ENCODE results near the gene ANKLE1. TPM values are rescaled to one million over a fixed set of nuclear protein-coding genes. Genes with fewer than 3 reads are reported as not detected.
A peak's percentile ranks its signal among the peaks of the same experiment; 100 is the strongest.

ANKLE1 gene
- total RNA-seq, 5 donors from 2014 or later (not counting 1 experiment from before 2014, with no cell fraction given): 0.93 to 6.5 (median 2.9) TPM

GRCh38 chr19:17243211-17243829 lies 38.4 kb upstream of the ANKLE1 start:
- 97% methylated on average over 5 of the region's 8 CpGs for WGBS (ENCODE audit: insufficient coverage)
- peaks cover 0 to 18% of the 10 kb centered on the region in 2 experiments for H3K27me3 ChIP-seq (replicated peaks in 1 of 2; ENCODE audit: control insufficient read depth in 2 of 2, extremely low read depth in 1 of 2, insufficient read depth in 2 of 2, low read length in 1 of 2)
- peak overlapping the region; percentile 50 to 77 for H3K27ac Mint-ChIP-seq
- H3K27ac ChIP-seq (ENCODE audit: low read length): no peak overlapping the region
- no peaks in the 10 kb centered on the region for H3K9me3 Mint-ChIP-seq
- DNase-seq: no peak
- no peaks in the 10 kb centered on the region for H3K36me3 ChIP-seq (ENCODE audit: control insufficient read depth in 2 of 2, extremely low read depth in 1 of 2, insufficient read depth in 1 of 2, low read length in 1 of 2)
- no peak for ATAC-seq (replicated peaks in 1 of 4)
- H3K4me1 ChIP-seq (ENCODE audit: control insufficient read depth in 1 of 2, extremely low read depth in 1 of 2, insufficient read depth in 2 of 2, low read length in 2 of 2): peaks cover 0 to 19% of the 10 kb centered on the region in 2 experiments
- H3K4me3 ChIP-seq (ENCODE audit: control insufficient read depth in 1 of 2, extremely low read depth in 1 of 2, low read length in 1 of 2): no peak overlapping the region
- H3K4me1 Mint-ChIP-seq: peaks cover 0 to 16% (median 6%) of the 10 kb centered on the region in 3 donors
- ChIA-PET POLR2A (interaction anchor here in 1 of 2 donors (0.6 kb wide), 1 partner anchor 17 kb away, joined by 12 read pairs; the partner anchor contains the start of gene OCEL1), CTCF (no interaction called here)
- H3K36me3 Mint-ChIP-seq: no peaks in the 10 kb centered on the region
- no peaks in the 10 kb centered on the region for H3K9me3 ChIP-seq
- peaks cover 5 to 7% of the 10 kb centered on the region in 2 donors for H3K27me3 Mint-ChIP-seq
- peak overlapping the region; percentile 41 to 57 (median 54) for H3K4me3 Mint-ChIP-seq

GRCh38 chr19:17243830-17244617 lies 37.7 kb upstream of the ANKLE1 start:
- POLR2A ChIA-PET: interaction anchor here (0.6 kb wide), 2 partner anchors 18 to 119 kb away, joined by 12 to 13 read pairs; partner anchors contain the start of gene OCEL1 (in 1 of the 2)
- Mint-ChIP-seq H3K27ac (peak overlapping the region in 1 of 2 donors; percentile 31), H3K9me3 (no peaks in the 10 kb centered on the region), H3K27me3 (peaks cover 5 to 7% of the 10 kb centered on the region in 2 donors), H3K4me3 (peak overlapping the region; percentile 54 to 65 (median 57)), H3K36me3 (no peaks in the 10 kb centered on the region), H3K4me1 (peaks cover 0 to 16% (median 6%) of the 10 kb centered on the region in 3 donors)
- Histone ChIP-seq H3K4me1 (ENCODE audit: control insufficient read depth in 1 of 2, extremely low read depth in 1 of 2, insufficient read depth in 2 of 2, low read length in 2 of 2) (peaks cover 0 to 19% of the 10 kb centered on the region in 2 experiments), H3K9me3 (no peaks in the 10 kb centered on the region), H3K4me3 (ENCODE audit: control insufficient read depth in 1 of 2, extremely low read depth in 1 of 2, low read length in 1 of 2) (no peak overlapping the region), H3K36me3 (ENCODE audit: control insufficient read depth in 2 of 2, extremely low read depth in 1 of 2, insufficient read depth in 1 of 2, low read length in 1 of 2) (no peaks in the 10 kb centered on the region), H3K27ac (ENCODE audit: low read length) (no peak overlapping the region), H3K27me3 (replicated peaks in 1 of 2; ENCODE audit: control insufficient read depth in 2 of 2, extremely low read depth in 1 of 2, insufficient read depth in 2 of 2, low read length in 1 of 2) (peaks cover 0 to 18% of the 10 kb centered on the region in 2 experiments)
- CTCF ChIA-PET: no interaction called here
- ATAC-seq (replicated peaks in 1 of 4): no peak
- no peak for DNase-seq
- 86% methylated on average over 23 of the region's 52 CpGs for WGBS (ENCODE audit: insufficient coverage)

DNA sequence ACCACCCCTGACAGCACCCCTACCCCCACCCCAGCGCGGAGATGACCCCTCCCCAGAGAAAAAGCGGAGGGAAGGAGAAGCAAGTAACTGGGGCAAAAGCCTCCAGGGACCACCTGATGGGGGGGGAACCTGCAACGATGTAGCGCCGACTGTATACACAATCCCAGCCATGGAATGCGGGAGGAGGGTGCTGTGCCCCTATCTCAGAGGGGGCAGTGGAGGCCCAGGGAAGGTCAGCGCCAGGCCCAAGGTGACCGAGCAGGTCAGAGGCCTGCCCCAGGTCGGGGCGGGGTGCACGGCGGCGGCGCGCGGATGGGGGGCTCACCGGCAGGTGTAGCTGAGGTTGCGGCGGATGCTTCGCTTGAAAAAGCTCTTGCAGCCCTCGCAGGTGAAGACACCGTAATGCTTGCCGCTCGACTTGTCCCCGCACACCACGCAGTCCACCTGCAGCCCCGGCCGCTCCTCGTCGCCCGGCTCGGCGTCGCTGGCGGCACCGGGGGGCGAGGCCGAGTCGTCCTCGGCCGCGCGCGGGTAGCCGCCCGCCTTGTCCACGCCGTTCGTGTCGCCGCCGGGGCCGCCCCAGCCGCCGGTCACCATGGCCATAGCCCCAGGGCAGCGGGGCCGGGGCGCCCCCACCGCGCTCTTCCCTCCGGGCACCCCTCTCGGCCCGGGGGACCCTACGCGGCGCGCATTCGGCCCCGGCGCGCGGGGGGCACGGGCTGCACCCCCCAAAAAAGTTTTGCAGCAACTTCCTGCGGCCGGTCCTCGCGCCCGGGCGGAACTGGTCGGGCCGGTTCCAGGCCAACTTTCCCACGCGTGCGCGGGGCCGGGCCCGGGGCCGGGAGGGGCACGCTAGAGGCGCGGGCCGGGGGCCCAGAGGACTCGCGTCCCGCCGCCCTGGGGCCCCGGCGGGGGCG lies 36.8 kb upstream of the ANKLE1 start:
- Histone ChIP-seq H3K36me3 (ENCODE audit: control insufficient read depth in 2 of 2, extremely low read depth in 1 of 2, insufficient read depth in 1 of 2, low read length in 1 of 2) (no peaks in the 10 kb centered on the region), H3K4me1 (ENCODE audit: control insufficient read depth in 1 of 2, extremely low read depth in 1 of 2, insufficient read depth in 2 of 2, low read length in 2 of 2) (peaks cover 0 to 19% of the 10 kb centered on the region in 2 experiments), H3K9me3 (no peaks in the 10 kb centered on the region), H3K27me3 (replicated peaks in 1 of 2; ENCODE audit: control insufficient read depth in 2 of 2, extremely low read depth in 1 of 2, insufficient read depth in 2 of 2, low read length in 1 of 2) (peaks cover 0 to 18% of the 10 kb centered on the region in 2 experiments), H3K4me3 (ENCODE audit: control insufficient read depth in 1 of 2, extremely low read depth in 1 of 2, low read length in 1 of 2) (peak overlapping the region in 1 of 2 donors; percentile 25), H3K27ac (ENCODE audit: low read length) (no peak overlapping the region)
- POLR2A ChIA-PET: interaction anchor here in 1 of 2 donors (0.6 kb wide), 1 partner anchor 120 kb away, joined by 13 read pairs; no protein-coding TSS in a partner anchor
- WGBS (ENCODE audit: insufficient coverage): 7% methylated on average over 97 of the region's 100 CpGs
- Mint-ChIP-seq H3K36me3 (no peaks in the 10 kb centered on the region), H3K4me3 (peak overlapping the region; percentile 54 to 65 (median 57)), H3K27me3 (peaks cover 5 to 7% of the 10 kb centered on the region in 2 donors), H3K27ac (no peak overlapping the region), H3K9me3 (no peaks in the 10 kb centered on the region), H3K4me1 (peaks cover 0 to 16% (median 6%) of the 10 kb centered on the region in 3 donors)
- DNase-seq: peak in 4 of 35 experiments; percentile 20 to 45 (median 26)
- peak in 3 of 4 experiments; percentile 8 to 33 (median 12) for ATAC-seq (replicated peaks in 1 of 4)
- CTCF ChIA-PET: no interaction called here

- CTCF ChIA-PET: no interaction called here
Measured at GRCh38 chr19:17245535-17245984, 36.1 kb upstream of the ANKLE1 start, which contains the start of gene NR2F6. Gene NR2F6 (minus strand): TSS chr19:17245919. CDS start chr19:17245220, 699 bp downstream.

DNA sequence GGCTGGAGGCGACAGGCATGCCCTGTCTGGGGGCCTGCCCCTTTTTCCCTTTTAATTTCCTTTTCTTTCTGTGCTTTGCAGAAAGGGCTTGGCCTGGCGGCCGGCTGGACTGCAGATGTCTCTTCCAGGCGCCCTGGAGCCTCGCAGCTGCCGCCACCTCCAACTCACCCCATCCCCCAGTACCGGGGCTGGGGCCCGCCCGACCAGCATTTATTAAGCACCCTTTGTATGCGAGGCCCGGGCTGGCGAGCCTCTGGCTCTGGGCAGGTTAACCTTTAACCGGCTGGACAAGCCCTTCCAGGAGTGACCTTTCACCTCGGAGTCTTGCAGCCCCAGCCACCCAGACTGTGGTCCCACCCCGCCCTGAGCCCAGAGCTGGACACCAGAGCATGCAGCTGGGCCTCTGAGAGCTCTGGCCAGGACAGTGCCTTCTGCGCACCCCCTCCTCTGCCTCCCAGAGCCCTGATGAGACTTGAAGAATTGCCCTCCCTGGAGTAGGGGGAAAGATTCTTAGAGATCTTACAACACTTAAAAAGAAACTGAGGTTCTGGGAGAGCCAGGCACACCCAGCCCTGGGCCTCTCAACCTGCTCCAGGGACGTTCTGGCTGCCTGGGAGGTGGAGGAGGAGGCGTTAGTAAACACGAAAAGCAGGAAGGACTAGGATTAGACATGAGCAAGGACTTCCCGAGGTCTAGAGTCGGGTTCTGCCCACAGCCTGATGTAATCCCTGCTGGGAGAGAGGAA lies 34.8 kb upstream of the ANKLE1 start:
- Histone ChIP-seq H3K9me3 (no peaks in the 10 kb centered on the region), H3K4me3 (ENCODE audit: control insufficient read depth in 1 of 2, extremely low read depth in 1 of 2, low read length in 1 of 2) (peak overlapping the region; percentile 68 to 69), H3K27ac (ENCODE audit: low read length) (no peak overlapping the region), H3K4me1 (ENCODE audit: control insufficient read depth in 1 of 2, extremely low read depth in 1 of 2, insufficient read depth in 2 of 2, low read length in 2 of 2) (peaks cover 0 to 19% of the 10 kb centered on the region in 2 experiments), H3K27me3 (replicated peaks in 1 of 2; ENCODE audit: control insufficient read depth in 2 of 2, extremely low read depth in 1 of 2, insufficient read depth in 2 of 2, low read length in 1 of 2) (peaks cover 0 to 23% of the 10 kb centered on the region in 2 experiments), H3K36me3 (ENCODE audit: control insufficient read depth in 2 of 2, extremely low read depth in 1 of 2, insufficient read depth in 1 of 2, low read length in 1 of 2) (no peaks in the 10 kb centered on the region)
- Mint-ChIP-seq H3K9me3 (no peaks in the 10 kb centered on the region), H3K27me3 (peaks cover 5 to 7% of the 10 kb centered on the region in 2 donors), H3K4me3 (peak overlapping the region; percentile 45 to 86 (median 82)), H3K36me3 (no peaks in the 10 kb centered on the region), H3K27ac (peak overlapping the region in 1 of 2 donors; percentile 66), H3K4me1 (peaks cover 0 to 16% (median 6%) of the 10 kb centered on the region in 3 donors)
- ATAC-seq (replicated peaks in 1 of 4) (no peak), DNase-seq (no peak)
- ChIA-PET CTCF (interaction anchor here in 1 of 2 donors (0.6 kb wide), 1 partner anchor 339 kb away, joined by 4 read pairs; no protein-coding TSS in a partner anchor), POLR2A (no interaction called here)
- WGBS (ENCODE audit: insufficient coverage): 43% methylated on average over 17 of the region's 21 CpGs

More at GRCh38 chr19:17245535-17245984, 36.1 kb upstream of the ANKLE1 start, which contains the start of gene NR2F6:
- WGBS (ENCODE audit: insufficient coverage): under 1% methylated on average over 59 of the region's 72 CpGs
- Mint-ChIP-seq H3K27ac (peak within 1 kb of the TSS in 1 of 2 donors; percentile 74), H3K9me3 (no peaks in the 10 kb centered on the region), H3K36me3 (no peaks in the 10 kb centered on the region), H3K4me1 (peaks cover 0 to 16% (median 6%) of the 10 kb centered on the region in 3 donors), H3K4me3 (peak within 1 kb of the TSS; percentile 80 to 86 (median 82)), H3K27me3 (peaks cover 5 to 7% of the 10 kb centered on the region in 2 donors)
- DNase-seq (peak in 2 of 35 experiments; percentile 36 to 44), ATAC-seq (replicated peaks in 1 of 4) (peak in 3 of 4 experiments; percentile 25 to 36 (median 28))
- Histone ChIP-seq H3K4me1 (ENCODE audit: control insufficient read depth in 1 of 2, extremely low read depth in 1 of 2, insufficient read depth in 2 of 2, low read length in 2 of 2) (peaks cover 0 to 19% of the 10 kb centered on the region in 2 experiments), H3K27me3 (replicated peaks in 1 of 2; ENCODE audit: control insufficient read depth in 2 of 2, extremely low read depth in 1 of 2, insufficient read depth in 2 of 2, low read length in 1 of 2) (peaks cover 0 to 18% of the 10 kb centered on the region in 2 experiments), H3K36me3 (ENCODE audit: control insufficient read depth in 2 of 2, extremely low read depth in 1 of 2, insufficient read depth in 1 of 2, low read length in 1 of 2) (no peaks in the 10 kb centered on the region), H3K4me3 (ENCODE audit: control insufficient read depth in 1 of 2, extremely low read depth in 1 of 2, low read length in 1 of 2) (peak within 1 kb of the TSS; percentile 68 to 69), H3K27ac (ENCODE audit: low read length) (no peak within 1 kb of the TSS), H3K9me3 (no peaks in the 10 kb centered on the region)
- POLR2A ChIA-PET: no interaction called here
